Activated T-cell treated with anti-CD3 and anti-CD28 coated beads, Interleukin-2, amount 50 U/mL, for 72 hours (primary cell): ENCODE measurements around the gene SLC5A4. TPM values are rescaled to one million over a fixed set of nuclear protein-coding genes. Genes with fewer than 3 reads are reported as not detected.
"Not testable (repeated sequence)": the region's sequence is repeated elsewhere in the genome, so short reads cannot be mapped to it uniquely, and the experiment has no call there.

ENCODE experiments used
- ATAC-seq, 2 donors: fragments of 150-1000 bp; cut with Tn5 transposase; replicated peaks in 1 of 2; 2 replicates each; pipeline ENCODE4 v1.10.0; 2021; ENCODE audit warnings: moderate library complexity in 2 of 2, mild to moderate bottlenecking in 1 of 2
- DNase-seq, 2 donors: peaks; one replicate each; pipeline ENCODE4 v3.0.0; 2021 to 2022; ENCODE audit warnings: mixed read lengths in 1 of 2
- H3K27ac Mint-ChIP-seq: one replicate; pipeline ENCODE4 v1.8.0; 2022; ENCODE audit warnings: mild to moderate bottlenecking, moderate library complexity, mixed read lengths
- H3K27me3 Mint-ChIP-seq: one replicate; pipeline ENCODE4 v1.8.0; 2022; ENCODE audit warnings: low read depth, mixed read lengths
- H3K36me3 Mint-ChIP-seq, 2 donors: one replicate each; pipeline ENCODE4 v1.8.0; 2022; ENCODE audit warnings: mixed read lengths in 2 of 2, mild to moderate bottlenecking in 1 of 2; ENCODE audit not compliant: insufficient read depth in 2 of 2
- H3K4me1 Mint-ChIP-seq: one replicate; pipeline ENCODE4 v1.8.0; 2022; ENCODE audit warnings: low read depth, mixed read lengths
- H3K4me3 Mint-ChIP-seq, 2 donors: one replicate each; pipeline ENCODE4 v1.8.0; 2022; ENCODE audit warnings: mild to moderate bottlenecking in 2 of 2, mixed read lengths in 2 of 2, moderate library complexity in 2 of 2
- H3K9me3 Mint-ChIP-seq, 2 donors: one replicate each; pipeline ENCODE4 v1.8.0; 2022; ENCODE audit warnings: mixed read lengths in 2 of 2
- total RNA-seq, 2 donors: library from RNA; stranded (reverse); gene quantifications; one replicate each; pipeline ENCODE4 v1.2.3, GENCODE V29; 2022

SLC5A4 gene
- total RNA-seq, 2 donors from 2014 or later = not detected

DNA sequence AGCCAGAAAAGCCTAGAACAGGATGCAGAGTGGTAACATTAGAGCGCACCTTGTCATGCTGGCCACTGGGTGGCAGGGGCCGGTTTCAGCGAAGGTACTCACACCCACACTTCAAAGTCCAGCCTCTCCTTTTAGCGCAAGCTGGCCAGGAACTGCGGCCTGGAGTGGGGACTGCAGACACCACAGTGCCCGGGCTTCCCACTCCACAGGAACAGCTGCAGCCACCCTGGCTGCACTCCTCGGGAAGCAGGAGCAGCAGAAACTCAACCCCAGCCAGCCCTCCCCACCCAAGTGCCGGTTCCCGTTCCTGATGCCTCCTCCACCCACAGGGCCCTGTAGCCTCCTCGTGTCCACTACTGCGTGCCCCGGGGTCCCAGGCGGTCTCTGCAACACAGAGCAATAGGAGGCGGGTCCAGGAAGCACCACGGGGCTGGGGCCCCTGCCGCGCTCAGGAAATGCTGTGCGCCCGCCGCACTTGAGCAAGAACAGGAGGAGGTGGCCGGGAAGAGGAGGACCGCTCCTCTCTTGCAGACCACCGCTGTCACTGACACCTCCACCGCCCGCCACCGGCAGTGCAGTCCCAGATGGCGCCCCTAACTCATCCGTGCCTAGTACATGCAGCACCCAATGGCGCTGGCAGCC is 52.5 kb downstream of the SLC5A4 start:
- Mint-ChIP-seq H3K36me3 (no peaks in the 10 kb centered on the region), H3K4me3 (peak overlapping the region; percentile 75 to 88), H3K27ac (no peak overlapping the region), H3K27me3 (peaks cover 19% of the 10 kb centered on the region), H3K4me1 (peaks cover 48% of the 10 kb centered on the region), H3K9me3 (no peaks in the 10 kb centered on the region)
- peak; percentile 46 to 51 for DNase-seq
- ATAC-seq = peak in 1 of 2 donors; percentile 61

GRCh38 chr22:32202161-32202538 is 53.0 kb downstream of the SLC5A4 start:
- DNase-seq (no peak), ATAC-seq (no peak)
- Mint-ChIP-seq H3K27me3 (peaks cover 19% of the 10 kb centered on the region), H3K27ac (no peak overlapping the region), H3K4me3 (peak overlapping the region; percentile 75 to 88), H3K36me3 (no peaks in the 10 kb centered on the region), H3K4me1 (peaks cover 48% of the 10 kb centered on the region), H3K9me3 (no peaks in the 10 kb centered on the region)

GRCh38 chr22:32200752-32201151 is 54.4 kb downstream of the SLC5A4 start:
- no peak for ATAC-seq
- Mint-ChIP-seq H3K27ac (no peak overlapping the region), H3K9me3 (no peaks in the 10 kb centered on the region), H3K4me1 (peaks cover 44% of the 10 kb centered on the region), H3K4me3 (no peak overlapping the region), H3K36me3 (no peaks in the 10 kb centered on the region), H3K27me3 (peaks cover 27% of the 10 kb centered on the region)
- no peak for DNase-seq

- H3K4me3 Mint-ChIP-seq = no peak overlapping the region
- no peaks in the 10 kb centered on the region for H3K9me3 Mint-ChIP-seq
- H3K4me1 Mint-ChIP-seq = peaks cover 40% of the 10 kb centered on the region
- DNase-seq (no peak), ATAC-seq (no peak)
- H3K27me3 Mint-ChIP-seq = peaks cover 27% of the 10 kb centered on the region
- H3K36me3 Mint-ChIP-seq = no peaks in the 10 kb centered on the region
- H3K27ac Mint-ChIP-seq = no peak overlapping the region
These were observed 55.2 kb downstream of the SLC5A4 start for GRCh38 chr22:32199961-32200360.

DNA sequence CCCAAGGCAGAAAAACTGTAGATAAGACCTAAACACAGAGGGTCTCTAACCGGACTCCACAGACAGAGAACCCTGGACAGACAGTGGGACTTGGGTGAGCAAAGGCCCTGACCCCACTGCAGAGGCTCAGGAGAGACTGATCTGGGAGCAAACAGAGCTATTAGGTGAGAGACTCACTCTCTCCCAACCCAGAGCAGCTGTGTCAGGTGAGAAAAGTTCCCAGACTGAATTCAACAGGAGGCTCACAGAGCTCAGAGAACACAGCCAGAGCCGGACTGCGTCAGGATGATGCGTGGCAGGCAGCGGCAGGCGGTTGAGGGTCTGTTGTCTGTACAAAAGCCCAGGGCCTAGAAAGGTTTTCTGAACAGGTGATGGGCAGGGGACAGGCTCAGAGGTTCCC is 55.8 kb downstream of the SLC5A4 start:
- Mint-ChIP-seq H3K4me1 (peaks cover 34% of the 10 kb centered on the region), H3K9me3 (no peaks in the 10 kb centered on the region), H3K27me3 (peaks cover 27% of the 10 kb centered on the region), H3K27ac (no peak overlapping the region), H3K36me3 (no peaks in the 10 kb centered on the region), H3K4me3 (no peak overlapping the region)
- DNase-seq (no peak), ATAC-seq (no peak)

DNA sequence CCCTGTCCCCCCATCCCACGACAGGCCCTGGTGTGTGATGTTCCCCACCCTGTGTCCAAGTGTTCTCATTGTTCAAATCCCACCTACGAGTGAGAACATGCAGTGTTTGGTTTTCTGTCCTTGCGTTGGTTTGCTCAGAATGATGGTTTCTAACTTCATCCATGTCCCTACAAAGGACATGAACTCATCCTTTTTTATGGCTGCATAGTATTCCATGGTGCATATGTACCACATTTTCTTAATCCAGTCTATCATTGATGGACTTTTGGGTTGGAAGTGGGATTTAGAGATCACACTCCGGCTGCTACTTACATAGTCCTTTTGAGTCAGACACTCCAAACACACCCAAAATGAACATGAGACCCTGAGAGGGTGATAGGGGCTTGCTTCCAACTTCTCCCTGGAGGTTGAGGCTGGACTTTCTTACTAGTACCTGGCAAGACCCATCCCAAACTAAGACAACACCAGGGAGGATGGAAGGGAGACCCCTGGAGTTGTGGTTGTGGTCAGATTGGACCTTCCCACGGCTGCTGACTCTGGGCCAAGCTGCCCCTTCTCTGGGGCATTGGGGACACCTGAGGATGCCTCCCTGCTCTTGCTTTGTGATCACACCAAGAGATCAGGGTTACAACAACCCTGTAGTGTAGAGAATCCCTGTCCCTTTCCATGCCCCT is 57.5 kb downstream of the SLC5A4 start:
- not testable (repeated sequence) for H3K36me3 Mint-ChIP-seq, ATAC-seq, H3K27ac Mint-ChIP-seq, H3K4me3 Mint-ChIP-seq, H3K9me3 Mint-ChIP-seq, DNase-seq
- peaks cover 14% of the 10 kb centered on the region for H3K27me3 Mint-ChIP-seq
- H3K4me1 Mint-ChIP-seq = peaks cover 17% of the 10 kb centered on the region

GRCh38 chr22:32195900-32196299 is 59.2 kb downstream of the SLC5A4 start:
- not testable (repeated sequence) for ATAC-seq, H3K4me3 Mint-ChIP-seq, H3K4me1 Mint-ChIP-seq, DNase-seq, H3K36me3 Mint-ChIP-seq, H3K27me3 Mint-ChIP-seq, H3K27ac Mint-ChIP-seq, H3K9me3 Mint-ChIP-seq

DNA sequence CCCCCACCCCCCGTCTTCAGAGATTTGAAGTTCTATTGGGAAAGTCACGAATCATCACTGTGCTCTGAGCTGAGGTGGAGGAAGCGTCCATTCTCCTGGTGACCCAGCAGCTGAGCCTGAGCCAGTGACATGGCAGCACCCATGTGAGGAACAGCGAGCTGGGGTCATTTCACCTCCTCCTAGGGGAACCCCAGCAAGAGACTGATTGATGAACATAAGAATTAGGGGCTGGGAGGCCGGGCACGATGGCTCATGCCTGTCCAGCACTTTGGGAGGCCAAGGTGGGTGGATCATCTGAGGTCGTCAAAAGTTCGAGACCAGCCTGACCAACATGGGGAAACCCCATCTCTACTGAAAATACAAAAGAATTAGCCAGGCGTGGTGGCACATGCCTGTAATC is 61.8 kb downstream of the SLC5A4 start:
- H3K4me1 Mint-ChIP-seq, H3K27me3 Mint-ChIP-seq, H3K36me3 Mint-ChIP-seq, H3K27ac Mint-ChIP-seq, DNase-seq, H3K4me3 Mint-ChIP-seq, ATAC-seq, H3K9me3 Mint-ChIP-seq: not testable (repeated sequence)

DNA sequence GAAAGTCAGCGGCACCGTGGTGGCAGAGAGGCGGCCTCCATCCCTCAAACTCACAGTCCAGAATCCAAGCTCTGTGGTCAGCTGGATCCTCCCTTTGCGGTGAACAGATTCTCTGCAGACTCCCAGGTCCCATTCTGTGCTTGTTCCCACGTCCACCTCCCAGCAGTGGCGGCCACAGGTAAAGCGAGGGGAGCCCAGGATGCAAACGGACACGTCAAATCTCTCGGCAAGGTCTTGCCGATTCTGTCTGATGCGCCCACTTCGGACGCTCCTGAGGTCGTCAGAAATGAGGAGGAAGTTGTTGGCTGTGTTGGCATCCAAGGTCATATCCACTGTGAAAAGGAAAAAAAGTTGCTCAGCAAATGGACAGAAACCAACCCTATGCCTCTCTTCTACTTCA is 64.1 kb downstream of the SLC5A4 start:
- not testable (repeated sequence) for ATAC-seq, H3K27ac Mint-ChIP-seq, H3K36me3 Mint-ChIP-seq, H3K27me3 Mint-ChIP-seq, H3K9me3 Mint-ChIP-seq, H3K4me3 Mint-ChIP-seq, DNase-seq, H3K4me1 Mint-ChIP-seq

DNA sequence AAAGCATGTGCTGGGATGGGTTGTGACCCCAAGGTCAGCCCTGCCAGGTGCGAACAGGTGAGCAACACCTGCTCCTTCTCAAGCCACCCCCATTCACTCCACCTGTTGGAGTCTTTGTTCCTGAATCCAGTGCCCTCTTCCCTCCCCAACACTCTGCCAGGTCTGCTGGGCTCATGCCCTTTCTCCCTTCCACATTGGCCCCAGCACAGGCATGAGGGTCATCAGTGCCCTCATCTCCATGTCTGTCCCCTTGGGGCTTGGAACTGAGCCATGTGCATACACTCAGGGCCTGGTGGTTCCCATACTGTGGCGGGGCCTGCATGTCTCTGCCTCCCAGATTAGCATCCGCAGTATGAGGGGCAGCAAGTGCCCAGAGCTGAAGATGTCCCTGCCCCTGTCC is 69.3 kb downstream of the SLC5A4 start:
- Mint-ChIP-seq H3K36me3 (no peaks in the 10 kb centered on the region), H3K27ac (no peak overlapping the region), H3K27me3 (peaks cover 7% of the 10 kb centered on the region), H3K4me1 (no peaks in the 10 kb centered on the region), H3K9me3 (no peaks in the 10 kb centered on the region), H3K4me3 (no peak overlapping the region)
- no peak for ATAC-seq
- no peak for DNase-seq

DNA sequence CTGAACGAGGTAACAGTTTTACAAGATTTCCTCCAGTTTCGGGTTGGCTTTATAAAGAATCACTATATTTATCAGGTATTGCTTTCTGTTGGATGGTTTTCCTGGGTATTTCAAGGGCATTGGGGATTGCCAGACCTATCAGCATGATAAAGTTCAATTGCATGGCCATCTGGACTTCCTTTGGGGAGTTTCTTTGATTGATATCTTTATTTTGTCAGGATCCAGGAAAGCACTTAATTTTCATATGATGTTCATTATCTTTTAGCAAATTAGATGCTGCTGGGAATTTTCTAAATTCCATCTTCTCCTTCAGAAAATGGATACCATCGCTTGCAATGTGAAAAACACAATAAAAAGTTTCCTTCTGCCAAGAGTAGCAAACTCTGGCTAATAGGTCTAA is 71.5 kb downstream of the SLC5A4 start:
- no peaks in the 10 kb centered on the region for H3K36me3 Mint-ChIP-seq
- H3K4me3 Mint-ChIP-seq = no peak overlapping the region
- H3K4me1 Mint-ChIP-seq = no peaks in the 10 kb centered on the region
- no peaks in the 10 kb centered on the region for H3K9me3 Mint-ChIP-seq
- no peak for ATAC-seq
- peaks cover 10% of the 10 kb centered on the region for H3K27me3 Mint-ChIP-seq
- no peak for DNase-seq
- H3K27ac Mint-ChIP-seq = no peak overlapping the region

GRCh38 chr22:32181043-32181442 is 74.1 kb downstream of the SLC5A4 start:
- H3K4me1 Mint-ChIP-seq = no peaks in the 10 kb centered on the region
- H3K4me3 Mint-ChIP-seq = no peak overlapping the region
- ATAC-seq (no peak), DNase-seq (no peak)
- H3K27ac Mint-ChIP-seq = no peak overlapping the region
- no peaks in the 10 kb centered on the region for H3K36me3 Mint-ChIP-seq
- no peaks in the 10 kb centered on the region for H3K9me3 Mint-ChIP-seq
- H3K27me3 Mint-ChIP-seq = peaks cover 28% of the 10 kb centered on the region

DNA sequence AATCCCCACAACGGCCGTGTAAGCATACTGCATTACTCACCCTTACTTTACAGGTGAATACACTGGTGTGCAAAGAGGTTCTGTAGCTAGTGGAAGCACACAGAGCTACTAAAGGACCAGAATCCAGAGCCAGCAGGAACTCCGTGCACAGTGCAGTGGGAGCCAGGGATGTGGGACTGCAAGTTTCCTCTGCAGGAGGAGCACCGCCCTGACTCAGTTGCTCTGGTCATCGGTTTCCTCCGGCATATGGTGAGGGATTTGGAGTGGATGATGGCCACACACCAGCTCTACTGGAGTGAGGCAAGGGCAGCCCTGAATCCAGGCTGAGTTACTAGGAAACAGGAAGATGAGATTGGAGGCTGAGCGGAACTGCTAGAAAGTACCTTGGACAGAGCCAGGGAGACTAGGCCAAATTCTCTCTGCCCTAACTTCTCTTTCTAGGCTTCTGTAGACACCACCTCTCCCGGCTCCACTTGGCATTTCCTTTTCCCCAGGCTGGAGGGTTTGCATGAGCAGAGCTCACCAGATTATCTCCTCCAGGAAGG is 77.9 kb downstream of the SLC5A4 start:
- no peak for ATAC-seq
- H3K4me3 Mint-ChIP-seq = no peak overlapping the region
- no peaks in the 10 kb centered on the region for H3K36me3 Mint-ChIP-seq
- H3K4me1 Mint-ChIP-seq = no peaks in the 10 kb centered on the region
- no peaks in the 10 kb centered on the region for H3K9me3 Mint-ChIP-seq
- H3K27me3 Mint-ChIP-seq = peaks cover 34% of the 10 kb centered on the region
- DNase-seq = no peak
- no peak overlapping the region for H3K27ac Mint-ChIP-seq
